Breast epithelium (tissue), 3 donors: Measurements from ENCODE around the gene RIMKLA.

Experiments used
- POLR2A ChIP-seq: fragments of 450-650 bp; IDR thresholded peaks from one replicate; pipeline ENCODE4 v1.6.1; 2016; ENCODE audit warnings: antibody characterized with exemption, mild to moderate bottlenecking, moderate library complexity
- POLR2AphosphoS5 ChIP-seq, 3 donors: sonication (generic); formaldehyde crosslinking; IDR thresholded peaks; one replicate each; pipeline ENCODE4 v1.6.1; 2017; ENCODE audit warnings: antibody characterized with exemption in 3 of 3

DNA sequence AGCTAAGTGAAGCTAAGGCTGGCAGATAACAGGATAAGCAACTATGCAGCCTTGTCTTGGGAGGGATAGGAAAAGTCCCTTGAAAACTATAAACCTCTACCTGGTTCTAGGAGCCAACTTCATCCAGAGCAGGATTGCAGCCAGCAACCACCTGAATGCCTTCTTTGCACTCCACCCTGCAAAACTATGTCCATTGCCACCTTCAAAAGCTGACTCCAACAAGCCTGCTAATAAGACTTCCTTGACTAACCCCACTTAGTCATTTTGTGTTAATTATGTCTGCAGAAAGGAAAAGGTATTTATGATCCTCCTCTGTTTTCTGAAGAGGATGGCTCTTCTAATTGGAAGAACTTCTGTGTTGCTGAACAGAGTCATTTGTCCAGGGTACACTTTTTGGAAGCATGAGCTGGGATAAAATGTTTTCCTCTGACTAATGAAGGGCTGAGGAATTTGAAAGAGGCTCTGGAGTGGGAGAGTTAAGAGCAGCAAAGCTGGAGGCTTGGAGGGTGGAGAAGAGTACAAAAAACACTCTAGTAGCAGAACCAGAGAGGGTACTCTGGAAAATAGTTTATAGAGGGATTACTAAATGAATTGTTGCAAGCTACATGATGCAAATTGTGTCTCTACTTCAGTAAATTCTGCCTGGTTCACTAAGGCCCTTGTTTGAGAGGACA, 9.6 kb upstream of the RIMKLA start:
- TF ChIP-seq POLR2A (no peak), POLR2AphosphoS5 (IDR thresholded peaks at IDR 0.05) (no peak)
